ENCODE results near the gene ARL2BP.

The ARL2BP gene

DNA sequence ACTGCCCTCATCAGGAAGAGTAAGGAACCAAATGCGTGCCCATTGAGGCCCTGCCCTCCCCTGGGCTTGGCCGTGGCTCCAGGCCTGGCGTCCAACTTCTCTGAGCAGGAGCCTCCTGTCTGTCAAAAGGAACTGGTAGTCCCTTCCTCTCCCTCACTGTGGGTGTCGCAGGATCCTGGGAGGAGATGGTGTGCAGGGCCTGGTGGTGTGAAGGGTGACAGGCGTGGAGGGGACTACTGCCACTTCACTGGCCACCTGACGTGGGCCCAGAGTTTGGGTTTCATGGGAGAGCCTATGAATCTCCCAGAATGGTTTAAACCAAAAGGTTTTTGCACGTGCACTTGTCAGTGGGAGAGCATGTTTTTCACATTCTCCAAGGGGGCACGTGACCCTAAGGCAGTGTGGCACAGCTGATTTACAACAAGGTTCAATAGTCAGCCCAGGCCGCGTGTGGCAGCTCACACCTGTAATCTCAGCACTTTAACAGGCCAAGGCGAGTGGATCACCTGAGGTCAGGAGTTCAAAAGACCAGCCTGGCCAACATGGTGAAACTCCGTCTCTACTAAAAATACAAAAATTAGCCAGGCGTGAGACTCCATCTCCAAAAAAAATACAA is 12.5 kb downstream of the ARL2BP start:
- no peak overlapping the region for H3K27ac ChIP-seq
- H3K27me3 ChIP-seq (replicated peaks): no peaks in the 10 kb centered on the region
- in situ Hi-C loops (cut with HindIII; ENCODE audit: low pct_ligation_motif_present, low sequenced_read_pairs): no loop called here
- H3K36me3 ChIP-seq (replicated peaks): peaks cover 7% of the 10 kb centered on the region
- no peak overlapping the region for H3K4me3 ChIP-seq (ENCODE audit: low read depth, low read length)
- TF ChIP-seq, protein P1, sequence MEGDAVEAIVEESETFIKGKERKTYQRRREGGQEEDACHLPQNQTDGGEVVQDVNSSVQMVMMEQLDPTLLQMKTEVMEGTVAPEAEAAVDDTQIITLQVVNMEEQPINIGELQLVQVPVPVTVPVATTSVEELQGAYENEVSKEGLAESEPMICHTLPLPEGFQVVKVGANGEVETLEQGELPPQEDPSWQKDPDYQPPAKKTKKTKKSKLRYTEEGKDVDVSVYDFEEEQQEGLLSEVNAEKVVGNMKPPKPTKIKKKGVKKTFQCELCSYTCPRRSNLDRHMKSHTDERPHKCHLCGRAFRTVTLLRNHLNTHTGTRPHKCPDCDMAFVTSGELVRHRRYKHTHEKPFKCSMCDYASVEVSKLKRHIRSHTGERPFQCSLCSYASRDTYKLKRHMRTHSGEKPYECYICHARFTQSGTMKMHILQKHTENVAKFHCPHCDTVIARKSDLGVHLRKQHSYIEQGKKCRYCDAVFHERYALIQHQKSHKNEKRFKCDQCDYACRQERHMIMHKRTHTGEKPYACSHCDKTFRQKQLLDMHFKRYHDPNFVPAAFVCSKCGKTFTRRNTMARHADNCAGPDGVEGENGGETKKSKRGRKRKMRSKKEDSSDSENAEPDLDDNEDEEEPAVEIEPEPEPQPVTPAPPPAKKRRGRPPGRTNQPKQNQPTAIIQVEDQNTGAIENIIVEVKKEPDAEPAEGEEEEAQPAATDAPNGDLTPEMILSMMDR (IDR thresholded peaks at IDR 0.05; ENCODE audit: low read depth, low read length, missing control alignments): no peak
- DNase-seq: no peak

DNA sequence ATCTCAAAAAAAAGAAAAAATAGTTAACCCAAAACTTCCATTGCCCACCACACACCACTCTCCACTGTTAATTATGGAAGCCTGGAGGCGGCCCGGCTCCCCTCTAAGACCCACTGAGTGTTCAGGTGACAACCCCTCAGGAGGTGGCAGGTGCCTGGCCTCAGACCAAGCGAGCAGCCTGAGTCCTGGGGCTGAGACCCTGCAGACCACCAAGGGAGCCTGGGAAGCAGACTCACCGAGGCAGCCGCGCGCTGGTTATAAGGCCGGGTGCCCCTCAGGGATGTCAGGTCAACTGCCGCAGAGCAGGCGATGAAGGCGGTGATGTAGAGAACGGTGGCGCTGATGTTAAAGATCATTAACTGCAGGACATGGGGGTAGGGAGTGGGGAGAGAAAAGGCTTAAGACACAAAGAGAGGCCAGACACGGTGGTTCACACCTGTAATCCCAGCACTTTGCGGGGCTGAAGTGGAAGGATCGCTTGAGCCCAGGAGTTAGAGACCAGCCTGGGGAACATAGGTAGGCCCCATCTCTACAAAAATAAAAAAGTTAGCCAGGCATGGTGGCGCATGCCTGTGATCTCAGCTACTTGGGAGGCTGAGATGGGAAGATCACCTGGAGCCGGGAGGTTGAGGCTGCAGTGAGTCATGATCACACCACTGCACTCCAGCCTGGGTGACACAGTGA is 13.3 kb downstream of the ARL2BP start:
- Histone ChIP-seq H3K4me3 (ENCODE audit: low read depth, low read length) (no peak overlapping the region), H3K27ac (no peak overlapping the region), H3K36me3 (replicated peaks) (peaks cover 6% of the 10 kb centered on the region), H3K27me3 (replicated peaks) (no peaks in the 10 kb centered on the region)
- in situ Hi-C loops (cut with HindIII; ENCODE audit: low pct_ligation_motif_present, low sequenced_read_pairs): no loop called here
- TF ChIP-seq, protein P1 (IDR thresholded peaks at IDR 0.05; ENCODE audit: low read depth, low read length, missing control alignments): no peak
- no peak for DNase-seq

DNA sequence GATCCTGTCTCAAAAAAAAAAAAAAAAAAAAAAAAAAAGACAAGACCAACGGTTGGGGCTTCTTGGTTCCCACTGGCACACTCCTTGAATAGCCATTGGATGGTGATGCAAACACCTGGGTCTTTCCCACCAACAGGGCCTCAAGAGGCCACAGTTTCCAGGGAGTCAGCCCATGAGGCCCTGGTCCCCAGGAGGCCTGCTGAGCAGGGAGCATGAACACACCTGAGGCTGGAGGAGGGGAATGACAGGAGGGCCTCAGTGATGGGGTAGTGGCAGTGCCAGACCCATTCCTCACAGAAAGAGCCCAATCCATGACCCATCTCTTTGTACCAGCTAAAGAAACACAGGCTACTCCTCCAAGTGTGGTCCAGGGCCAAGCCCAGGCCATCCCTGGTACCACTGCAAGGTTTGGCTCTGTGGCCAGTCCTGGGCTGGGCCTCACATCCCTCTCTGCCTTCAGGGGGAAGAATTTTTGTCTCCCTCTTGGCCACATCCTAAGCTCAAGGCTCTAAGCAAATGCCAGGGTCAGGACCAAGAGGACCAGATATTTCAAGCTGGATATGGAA is 13.9 kb downstream of the ARL2BP start:
- in situ Hi-C loops (cut with HindIII; ENCODE audit: low pct_ligation_motif_present, low sequenced_read_pairs): no loop called here
- Histone ChIP-seq H3K27me3 (replicated peaks) (no peaks in the 10 kb centered on the region), H3K36me3 (replicated peaks) (peaks cover 6% of the 10 kb centered on the region), H3K4me3 (ENCODE audit: low read depth, low read length) (no peak overlapping the region), H3K27ac (no peak overlapping the region)
- DNase-seq: no peak
- TF ChIP-seq, protein P1 (IDR thresholded peaks at IDR 0.05; ENCODE audit: low read depth, low read length, missing control alignments): no peak

DNA sequence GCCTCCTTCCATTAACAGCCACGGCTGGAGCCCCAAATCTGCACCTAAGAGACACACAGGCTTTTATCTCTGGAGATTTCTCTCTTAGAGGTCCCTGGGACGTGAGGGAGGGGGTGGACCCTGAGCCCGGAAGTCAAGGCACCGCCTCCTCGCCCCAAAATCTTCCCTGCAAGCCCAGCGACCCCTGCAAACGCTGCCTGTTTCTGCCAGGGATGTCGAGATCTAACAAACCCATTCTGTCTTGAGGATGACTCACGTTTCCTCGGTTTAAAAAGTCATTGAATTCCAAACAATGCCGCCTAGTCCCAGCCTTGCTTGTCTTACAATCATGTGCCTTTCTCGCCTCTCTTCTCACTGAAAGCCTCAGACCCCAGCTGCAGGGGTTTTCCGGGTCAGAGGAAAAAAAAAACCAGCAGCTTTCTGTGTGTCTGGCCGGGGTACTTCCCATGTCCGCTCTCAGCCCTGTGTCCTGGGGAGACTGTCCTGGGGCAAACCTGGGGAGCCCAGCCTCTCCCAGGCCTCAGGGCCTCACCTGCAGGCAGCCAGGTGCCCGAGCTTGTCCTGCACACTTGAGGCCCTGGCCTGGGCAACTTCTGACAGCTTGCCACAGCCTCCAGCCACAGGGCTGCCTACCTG is 15.4 kb downstream of the ARL2BP start:
- H3K27ac ChIP-seq: peak overlapping the region; percentile 47
- in situ Hi-C loops (cut with HindIII; ENCODE audit: low pct_ligation_motif_present, low sequenced_read_pairs): no loop called here
- DNase-seq: peak; percentile 66

DNA sequence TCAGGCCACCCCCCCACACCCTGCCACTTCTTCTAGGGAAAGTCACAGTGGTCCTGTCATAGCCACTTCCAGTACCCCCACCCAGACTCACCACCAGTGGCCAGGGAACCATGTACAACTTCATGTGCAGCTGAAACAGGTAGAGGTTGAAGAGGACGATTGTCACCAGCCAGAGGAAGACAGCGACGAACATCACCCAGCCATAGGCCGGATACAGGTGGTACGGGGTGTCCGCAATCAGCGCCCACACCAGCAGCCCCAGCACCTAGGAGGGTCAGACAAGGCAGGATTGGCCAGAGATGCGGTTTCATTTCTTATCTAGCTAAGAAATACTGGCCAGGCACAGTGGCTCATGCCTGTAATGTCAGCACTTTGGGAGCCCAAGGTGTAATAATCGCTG is 16.7 kb downstream of the ARL2BP start:
- Histone ChIP-seq H3K27me3 (replicated peaks) (no peaks in the 10 kb centered on the region), H3K27ac (no peak overlapping the region), H3K4me3 (ENCODE audit: low read depth, low read length) (no peak overlapping the region), H3K36me3 (replicated peaks) (no peaks in the 10 kb centered on the region)
- in situ Hi-C loops (cut with HindIII; ENCODE audit: low pct_ligation_motif_present, low sequenced_read_pairs): no loop called here
- DNase-seq: no peak
- TF ChIP-seq, protein P1 (IDR thresholded peaks at IDR 0.05; ENCODE audit: low read depth, low read length, missing control alignments): no peak

More for the DNA sequence above, 15.4 kb downstream of the ARL2BP start:
- TF ChIP-seq, protein P1 (IDR thresholded peaks at IDR 0.05; ENCODE audit: low read depth, low read length, missing control alignments): no peak
- H3K27me3 ChIP-seq (replicated peaks): no peaks in the 10 kb centered on the region
- H3K4me3 ChIP-seq (ENCODE audit: low read depth, low read length): peak overlapping the region; percentile 26
- H3K36me3 ChIP-seq (replicated peaks): no peaks in the 10 kb centered on the region

All from brain microvascular endothelial cell (primary cell).